SK-N-SH treated with all-trans-retinoic acid at 6 μM for 48 hours (cell line): ENCODE results near the gene SCAF8.
"Not testable (repeated sequence)": the region's sequence is repeated elsewhere in the genome, so short reads cannot be mapped to it uniquely, and the experiment has no call there.

ENCODE experiments used
- ATAC-seq: fragments of 200-7000 bp; cut with Tn5 transposase; 3 replicates; pipeline ENCODE4 v1.9.1; 2020; ENCODE audit warnings: mild to moderate bottlenecking, moderate library complexity
- ARNTL ChIP-seq: fragments of 450-650 bp; formaldehyde crosslinking; IDR thresholded peaks from 2 replicates; pipeline ENCODE4 v1.5.0; 2020; ENCODE audit warnings: low read depth, mild to moderate bottlenecking, moderate library complexity, borderline replicate concordance
- BACH2 ChIP-seq: fragments of 250-450 bp; sonication (Bioruptor Pico); IDR thresholded peaks from 2 replicates; pipeline ENCODE4 v1.9.0; 2021; ENCODE audit warnings: mild to moderate bottlenecking, borderline replicate concordance
- CSDC2 ChIP-seq: fragments of 250-450 bp; sonication (Bioruptor Pico); IDR thresholded peaks from 2 replicates; pipeline ENCODE4 v1.5.0; 2020; ENCODE audit warnings: mild to moderate bottlenecking, moderate library complexity
- ESRRG ChIP-seq: fragments of 250-450 bp; sonication (Bioruptor Pico); IDR thresholded peaks from 2 replicates; pipeline ENCODE4 v1.6.1; 2021; ENCODE audit warnings: mild to moderate bottlenecking
- GLIS3 ChIP-seq: fragments of 250-450 bp; sonication (Bioruptor Pico); IDR thresholded peaks from 2 replicates; pipeline ENCODE4 v1.5.0; 2020; ENCODE audit warnings: mild to moderate bottlenecking, moderate library complexity
- ISL1 ChIP-seq: fragments of 250-450 bp; sonication (Bioruptor Pico); IDR thresholded peaks from 2 replicates; pipeline ENCODE4 v2.1.2; 2022; ENCODE audit warnings: mild to moderate bottlenecking, moderate library complexity
- OSR1 ChIP-seq: fragments of 250-450 bp; sonication (Bioruptor Pico); IDR thresholded peaks from 2 replicates; pipeline ENCODE4 v1.8.0; 2022; ENCODE audit warnings: moderate library complexity, mild to moderate bottlenecking, inconsistent platforms
- PPARA ChIP-seq: fragments of 250-450 bp; sonication (Bioruptor Pico); IDR thresholded peaks from 2 replicates; pipeline ENCODE4 v1.5.0; 2020; ENCODE audit warnings: mild to moderate bottlenecking, borderline replicate concordance
- RARB ChIP-seq: fragments of 250-450 bp; sonication (Bioruptor Pico); IDR thresholded peaks from 2 replicates; pipeline ENCODE4 v1.8.0; 2021; ENCODE audit warnings: mild to moderate bottlenecking, moderate library complexity
- SNAI2 ChIP-seq: fragments of 250-450 bp; sonication (Bioruptor Pico); IDR thresholded peaks from 2 replicates; pipeline ENCODE4 v1.5.0; 2020; ENCODE audit warnings: mild to moderate bottlenecking, moderate library complexity
- TCF4 ChIP-seq: fragments of 250-450 bp; sonication (Bioruptor Pico); IDR thresholded peaks from 2 replicates; pipeline ENCODE4 v1.8.0; 2021; ENCODE audit warnings: mild to moderate bottlenecking, moderate library complexity, borderline replicate concordance
- ZC3H10 ChIP-seq: fragments of 250-450 bp; sonication (Bioruptor Pico); IDR thresholded peaks from 2 replicates; pipeline ENCODE4 v1.5.1; 2021; ENCODE audit warnings: mild to moderate bottlenecking, moderate library complexity
- ZFP3 ChIP-seq: fragments of 250-450 bp; sonication (Bioruptor Pico); IDR thresholded peaks from 2 replicates; pipeline ENCODE4 v1.5.0; 2020; ENCODE audit warnings: mild to moderate bottlenecking, moderate library complexity
- ZFP30 ChIP-seq: fragments of 450-650 bp; formaldehyde crosslinking; IDR thresholded peaks from 2 replicates; pipeline ENCODE4 v1.5.0; 2022; ENCODE audit warnings: mild to moderate bottlenecking, moderate library complexity
- ZNF565 ChIP-seq: fragments of 450-650 bp; formaldehyde crosslinking; conservative IDR thresholded peaks from 2 replicates; pipeline ENCODE4 v1.5.0; 2020; ENCODE audit warnings: low read depth, mild to moderate bottlenecking, moderate library complexity
- ZNF70 ChIP-seq: fragments of 450-650 bp; formaldehyde crosslinking; IDR thresholded peaks from 2 replicates; pipeline ENCODE4 v1.5.0; 2020; ENCODE audit warnings: mild to moderate bottlenecking, moderate library complexity
- ZNF8 ChIP-seq: fragments of 450-650 bp; formaldehyde crosslinking; IDR thresholded peaks from 2 replicates; pipeline ENCODE4 v1.5.0; 2020; ENCODE audit warnings: mild to moderate bottlenecking, moderate library complexity
- TF ChIP-seq, protein P1 (sequence below): fragments of 250-450 bp; sonication (Bioruptor Pico); IDR thresholded peaks from 2 replicates; pipeline ENCODE4 v1.8.0; 2020; ENCODE audit warnings: mild to moderate bottlenecking, moderate library complexity, borderline replicate concordance
- TF ChIP-seq, protein P2 (sequence below): fragments of 250-450 bp; sonication (Bioruptor Pico); IDR thresholded peaks from 2 replicates; pipeline ENCODE4 v1.5.1; 2020; ENCODE audit warnings: low read depth, mild to moderate bottlenecking, moderate library complexity
- TF ChIP-seq, protein P3 (sequence below): fragments of 250-450 bp; sonication (Bioruptor Pico); IDR thresholded peaks from 2 replicates; pipeline ENCODE4 v1.5.0; 2020; ENCODE audit warnings: mild to moderate bottlenecking, moderate library complexity
- TF ChIP-seq, protein P4 (sequence below): fragments of 250-450 bp; sonication (Bioruptor Pico); IDR thresholded peaks from 2 replicates; pipeline ENCODE4 v1.8.0; 2021; ENCODE audit warnings: low read depth, mild to moderate bottlenecking, moderate library complexity, borderline replicate concordance

SCAF8 gene

DNA sequence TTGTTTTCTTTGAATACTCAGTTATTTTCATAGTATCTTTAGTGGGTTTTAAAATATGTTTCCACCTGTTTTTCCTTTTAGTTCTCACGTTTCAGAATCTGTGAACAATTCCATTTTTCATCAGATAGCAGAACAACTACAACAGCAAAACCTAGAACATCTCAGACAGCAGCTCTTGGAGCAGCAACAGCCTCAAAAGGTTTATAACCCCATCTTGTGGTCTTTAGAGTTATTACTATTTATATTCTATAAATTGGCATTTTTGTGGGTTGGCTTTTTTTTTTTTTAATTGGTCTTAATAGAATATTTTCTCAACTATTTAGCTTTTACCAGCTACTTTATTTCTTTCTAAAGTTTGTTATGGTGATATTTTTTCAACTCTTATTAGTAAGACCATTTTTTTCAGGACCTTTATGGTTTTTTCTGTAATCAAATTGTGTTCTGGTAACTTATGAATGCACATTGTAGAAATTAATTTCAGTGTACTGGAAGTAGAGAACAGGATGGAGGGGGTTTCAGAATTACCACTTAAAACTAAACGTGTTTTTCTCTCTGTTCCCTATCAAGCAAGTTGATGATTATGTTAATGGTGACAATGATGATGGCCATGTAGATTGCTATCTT is 72.2 kb downstream of the SCAF8 start:
- TF ChIP-seq ZNF8 (CRISPR knock-in tag) (no peak), ZFP3 (CRISPR knock-in tag) (no peak), ZFP30 (CRISPR knock-in tag) (no peak), ISL1 (CRISPR knock-in tag) (no peak), RARB (no peak), TCF4 (CRISPR knock-in tag) (no peak)
- TF ChIP-seq, protein P1, sequence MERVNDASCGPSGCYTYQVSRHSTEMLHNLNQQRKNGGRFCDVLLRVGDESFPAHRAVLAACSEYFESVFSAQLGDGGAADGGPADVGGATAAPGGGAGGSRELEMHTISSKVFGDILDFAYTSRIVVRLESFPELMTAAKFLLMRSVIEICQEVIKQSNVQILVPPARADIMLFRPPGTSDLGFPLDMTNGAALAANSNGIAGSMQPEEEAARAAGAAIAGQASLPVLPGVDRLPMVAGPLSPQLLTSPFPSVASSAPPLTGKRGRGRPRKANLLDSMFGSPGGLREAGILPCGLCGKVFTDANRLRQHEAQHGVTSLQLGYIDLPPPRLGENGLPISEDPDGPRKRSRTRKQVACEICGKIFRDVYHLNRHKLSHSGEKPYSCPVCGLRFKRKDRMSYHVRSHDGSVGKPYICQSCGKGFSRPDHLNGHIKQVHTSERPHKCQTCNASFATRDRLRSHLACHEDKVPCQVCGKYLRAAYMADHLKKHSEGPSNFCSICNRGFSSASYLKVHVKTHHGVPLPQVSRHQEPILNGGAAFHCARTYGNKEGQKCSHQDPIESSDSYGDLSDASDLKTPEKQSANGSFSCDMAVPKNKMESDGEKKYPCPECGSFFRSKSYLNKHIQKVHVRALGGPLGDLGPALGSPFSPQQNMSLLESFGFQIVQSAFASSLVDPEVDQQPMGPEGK, result no peak
- TF ChIP-seq, protein P2, sequence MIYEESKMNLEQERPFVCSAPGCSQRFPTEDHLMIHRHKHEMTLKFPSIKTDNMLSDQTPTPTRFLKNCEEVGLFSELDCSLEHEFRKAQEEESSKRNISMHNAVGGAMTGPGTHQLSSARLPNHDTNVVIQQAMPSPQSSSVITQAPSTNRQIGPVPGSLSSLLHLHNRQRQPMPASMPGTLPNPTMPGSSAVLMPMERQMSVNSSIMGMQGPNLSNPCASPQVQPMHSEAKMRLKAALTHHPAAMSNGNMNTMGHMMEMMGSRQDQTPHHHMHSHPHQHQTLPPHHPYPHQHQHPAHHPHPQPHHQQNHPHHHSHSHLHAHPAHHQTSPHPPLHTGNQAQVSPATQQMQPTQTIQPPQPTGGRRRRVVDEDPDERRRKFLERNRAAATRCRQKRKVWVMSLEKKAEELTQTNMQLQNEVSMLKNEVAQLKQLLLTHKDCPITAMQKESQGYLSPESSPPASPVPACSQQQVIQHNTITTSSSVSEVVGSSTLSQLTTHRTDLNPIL (CRISPR knock-in tag), result no peak
- ATAC-seq, result peak; percentile 76; the same call in 2 of the 3 replicates

DNA sequence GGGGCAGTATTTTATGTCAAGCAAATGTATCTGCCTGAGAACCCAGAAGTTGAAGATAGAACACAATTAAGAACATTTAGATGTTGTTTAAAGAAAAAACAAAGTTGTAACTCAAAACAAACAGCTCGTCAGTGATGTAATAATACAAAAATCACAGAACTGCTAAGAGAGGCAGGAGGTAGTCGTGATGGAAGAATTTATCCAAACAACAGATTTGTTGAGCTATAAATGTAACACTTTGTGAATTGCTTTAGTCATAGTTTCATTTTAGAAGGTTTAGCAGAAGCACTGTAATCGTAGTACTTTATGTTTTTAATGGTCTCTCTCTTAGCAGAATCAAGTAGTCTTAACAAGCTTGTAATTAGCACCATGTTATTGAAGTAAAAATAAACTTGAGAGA is 73.6 kb downstream of the SCAF8 start:
- no peak for TF ChIP-seq OSR1 (CRISPR knock-in tag)
- TF ChIP-seq GLIS3, result no peak
- no peak for TF ChIP-seq ZFP30 (CRISPR knock-in tag)
- TF ChIP-seq SNAI2 (CRISPR knock-in tag), result no peak
- TF ChIP-seq ZNF565 (CRISPR knock-in tag), result no peak
- TF ChIP-seq ZNF8 (CRISPR knock-in tag), result no peak
- TF ChIP-seq, protein P3, sequence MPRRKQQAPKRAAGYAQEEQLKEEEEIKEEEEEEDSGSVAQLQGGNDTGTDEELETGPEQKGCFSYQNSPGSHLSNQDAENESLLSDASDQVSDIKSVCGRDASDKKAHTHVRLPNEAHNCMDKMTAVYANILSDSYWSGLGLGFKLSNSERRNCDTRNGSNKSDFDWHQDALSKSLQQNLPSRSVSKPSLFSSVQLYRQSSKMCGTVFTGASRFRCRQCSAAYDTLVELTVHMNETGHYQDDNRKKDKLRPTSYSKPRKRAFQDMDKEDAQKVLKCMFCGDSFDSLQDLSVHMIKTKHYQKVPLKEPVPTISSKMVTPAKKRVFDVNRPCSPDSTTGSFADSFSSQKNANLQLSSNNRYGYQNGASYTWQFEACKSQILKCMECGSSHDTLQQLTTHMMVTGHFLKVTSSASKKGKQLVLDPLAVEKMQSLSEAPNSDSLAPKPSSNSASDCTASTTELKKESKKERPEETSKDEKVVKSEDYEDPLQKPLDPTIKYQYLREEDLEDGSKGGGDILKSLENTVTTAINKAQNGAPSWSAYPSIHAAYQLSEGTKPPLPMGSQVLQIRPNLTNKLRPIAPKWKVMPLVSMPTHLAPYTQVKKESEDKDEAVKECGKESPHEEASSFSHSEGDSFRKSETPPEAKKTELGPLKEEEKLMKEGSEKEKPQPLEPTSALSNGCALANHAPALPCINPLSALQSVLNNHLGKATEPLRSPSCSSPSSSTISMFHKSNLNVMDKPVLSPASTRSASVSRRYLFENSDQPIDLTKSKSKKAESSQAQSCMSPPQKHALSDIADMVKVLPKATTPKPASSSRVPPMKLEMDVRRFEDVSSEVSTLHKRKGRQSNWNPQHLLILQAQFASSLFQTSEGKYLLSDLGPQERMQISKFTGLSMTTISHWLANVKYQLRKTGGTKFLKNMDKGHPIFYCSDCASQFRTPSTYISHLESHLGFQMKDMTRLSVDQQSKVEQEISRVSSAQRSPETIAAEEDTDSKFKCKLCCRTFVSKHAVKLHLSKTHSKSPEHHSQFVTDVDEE, result no peak
- TF ChIP-seq TCF4 (CRISPR knock-in tag), result no peak
- no peak for TF ChIP-seq ISL1 (CRISPR knock-in tag)
- TF ChIP-seq, protein P2 (CRISPR knock-in tag), result no peak
- TF ChIP-seq ARNTL, result no peak
- TF ChIP-seq ZNF70 (CRISPR knock-in tag), result no peak
- no peak for TF ChIP-seq CSDC2 (CRISPR knock-in tag)
- no peak for TF ChIP-seq BACH2 (CRISPR knock-in tag)
- no peak for TF ChIP-seq ZC3H10 (CRISPR knock-in tag)
- TF ChIP-seq RARB, result no peak
- no peak for TF ChIP-seq ZFP3 (CRISPR knock-in tag)
- TF ChIP-seq ESRRG (CRISPR knock-in tag), result no peak
- ATAC-seq, result no peak

DNA sequence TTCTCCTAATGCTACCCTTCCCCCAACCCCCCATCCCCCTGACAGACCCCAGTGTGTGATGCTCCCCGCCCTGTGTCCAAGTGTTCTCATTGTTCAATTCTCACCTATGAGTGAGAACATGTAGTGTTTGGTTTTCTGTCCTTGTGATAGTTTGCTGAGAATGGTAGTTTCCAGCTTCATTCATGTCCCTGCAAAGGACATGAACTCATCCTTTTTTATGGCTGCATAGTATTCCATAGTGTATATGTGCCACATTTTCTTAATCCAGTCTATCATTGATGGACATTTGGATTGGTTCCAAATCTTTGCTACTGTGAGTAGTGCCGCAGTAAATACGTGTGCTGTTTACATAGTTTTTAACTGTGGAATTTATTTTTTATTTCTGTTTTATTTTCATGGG is 78.4 kb downstream of the SCAF8 start:
- not testable (repeated sequence) for ATAC-seq

DNA sequence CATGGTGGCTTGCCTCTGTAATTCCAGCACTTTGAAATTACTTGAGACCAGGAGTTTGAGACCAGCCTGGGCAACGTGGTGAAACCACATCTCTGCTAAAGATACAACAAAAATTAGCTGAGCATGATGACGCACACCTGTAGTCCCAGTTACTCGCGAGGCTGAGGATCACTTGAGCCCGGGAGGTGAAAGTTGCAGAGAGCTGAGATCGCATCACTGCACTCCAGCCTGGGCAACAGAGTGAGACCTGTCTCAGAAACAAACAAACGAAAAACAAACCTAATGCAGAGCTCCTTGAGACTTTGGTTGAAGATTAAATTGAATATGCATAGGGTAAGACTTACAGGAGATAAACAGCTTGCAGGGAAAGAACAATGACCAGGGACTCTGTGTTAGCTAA is 80.8 kb downstream of the SCAF8 start:
- no peak for ATAC-seq
- TF ChIP-seq ZNF8 (CRISPR knock-in tag), result no peak
- TF ChIP-seq SNAI2 (CRISPR knock-in tag), result no peak
- no peak for TF ChIP-seq ZFP3 (CRISPR knock-in tag)
- TF ChIP-seq, protein P4, sequence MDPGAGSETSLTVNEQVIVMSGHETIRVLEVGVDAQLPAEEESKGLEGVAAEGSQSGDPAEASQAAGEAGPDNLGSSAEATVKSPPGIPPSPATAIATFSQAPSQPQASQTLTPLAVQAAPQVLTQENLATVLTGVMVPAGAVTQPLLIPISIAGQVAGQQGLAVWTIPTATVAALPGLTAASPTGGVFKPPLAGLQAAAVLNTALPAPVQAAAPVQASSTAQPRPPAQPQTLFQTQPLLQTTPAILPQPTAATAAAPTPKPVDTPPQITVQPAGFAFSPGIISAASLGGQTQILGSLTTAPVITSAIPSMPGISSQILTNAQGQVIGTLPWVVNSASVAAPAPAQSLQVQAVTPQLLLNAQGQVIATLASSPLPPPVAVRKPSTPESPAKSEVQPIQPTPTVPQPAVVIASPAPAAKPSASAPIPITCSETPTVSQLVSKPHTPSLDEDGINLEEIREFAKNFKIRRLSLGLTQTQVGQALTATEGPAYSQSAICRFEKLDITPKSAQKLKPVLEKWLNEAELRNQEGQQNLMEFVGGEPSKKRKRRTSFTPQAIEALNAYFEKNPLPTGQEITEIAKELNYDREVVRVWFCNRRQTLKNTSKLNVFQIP (CRISPR knock-in tag), result no peak
- TF ChIP-seq ARNTL, result no peak
- TF ChIP-seq ISL1 (CRISPR knock-in tag), result no peak
- TF ChIP-seq BACH2 (CRISPR knock-in tag), result no peak
- TF ChIP-seq ZC3H10 (CRISPR knock-in tag), result no peak
- TF ChIP-seq PPARA (CRISPR knock-in tag), result no peak
- TF ChIP-seq CSDC2 (CRISPR knock-in tag), result no peak
